ENCODE measurements around the gene RBBP8NL. TPM values are rescaled to one million over a fixed set of nuclear protein-coding genes. Genes with fewer than 3 reads are reported as not detected.

RBBP8NL gene
- total and polyA plus RNA-seq, 2 donors (not counting 1 experiment from before 2014, with no cell fraction given) = not detected

- Histone ChIP-seq H2AFZ (ENCODE audit: low read length) (no peak overlapping the region), H3K4me3 (replicated peaks in 1 of 4; ENCODE audit: control extremely low read depth in 1 of 4, insufficient read depth in 1 of 4, low read depth in 3 of 4, low read length in 4 of 4) (no peak overlapping the region), H3K4me2 (ENCODE audit: extremely low read depth, insufficient read depth, low read length) (no peak overlapping the region), H3K4me1 (ENCODE audit: control insufficient read depth, extremely low read depth, insufficient read depth, low read length) (peaks cover 5% of the 10 kb centered on the region), H3K36me3 (ENCODE audit: control insufficient read depth, insufficient read depth, low read length) (peaks cover 20% of the 10 kb centered on the region), H4K20me1 (ENCODE audit: control insufficient read depth, extremely low read depth, insufficient read depth, low read length) (no peaks in the 10 kb centered on the region), H3K9me3 (ENCODE audit: control insufficient read depth, insufficient read depth, low read depth, low read length) (no peaks in the 10 kb centered on the region), H3K27ac (ENCODE audit: insufficient read depth, low read length) (no peak overlapping the region), H3K27me3 (ENCODE audit: control insufficient read depth, insufficient read depth, low read length) (no peaks in the 10 kb centered on the region), H3K9ac (ENCODE audit: insufficient read depth, low read length) (no peak overlapping the region), H3K79me2 (ENCODE audit: control insufficient read depth, insufficient read depth, low read length) (peaks cover 26% of the 10 kb centered on the region)
- no peak for DNase-seq (ENCODE audit: low read depth in 2 of 2)
- TF ChIP-seq EZH2 (IDR thresholded peaks at IDR 0.05; ENCODE audit: low read length, missing control alignments) = no peak
- TF ChIP-seq CTCF (conservative IDR thresholded peaks at IDR 0.05 in 1 of 2, IDR thresholded peaks at IDR 0.05 in 1 of 2; ENCODE audit: low read depth in 1 of 2, low read length in 2 of 2) = no peak
These were observed 35.9 kb downstream of the RBBP8NL start for GRCh38 chr20:62391165-62392076.

GRCh38 chr20:62390317-62391164 is 36.8 kb downstream of the RBBP8NL start:
- no peak overlapping the region for H3K4me3 ChIP-seq (replicated peaks in 1 of 4; ENCODE audit: control extremely low read depth in 1 of 4, insufficient read depth in 1 of 4, low read depth in 3 of 4, low read length in 4 of 4)
- no peak overlapping the region for H3K9ac ChIP-seq (ENCODE audit: insufficient read depth, low read length)
- peaks cover 20% of the 10 kb centered on the region for H3K36me3 ChIP-seq (ENCODE audit: control insufficient read depth, insufficient read depth, low read length)
- TF ChIP-seq EZH2 (IDR thresholded peaks at IDR 0.05; ENCODE audit: low read length, missing control alignments) = no peak
- TF ChIP-seq CTCF (conservative IDR thresholded peaks at IDR 0.05 in 1 of 2, IDR thresholded peaks at IDR 0.05 in 1 of 2; ENCODE audit: low read depth in 1 of 2, low read length in 2 of 2) = no peak
- no peaks in the 10 kb centered on the region for H3K27me3 ChIP-seq (ENCODE audit: control insufficient read depth, insufficient read depth, low read length)
- no peak for DNase-seq (ENCODE audit: low read depth in 2 of 2)
- no peaks in the 10 kb centered on the region for H4K20me1 ChIP-seq (ENCODE audit: control insufficient read depth, extremely low read depth, insufficient read depth, low read length)
- no peak overlapping the region for H3K27ac ChIP-seq (ENCODE audit: insufficient read depth, low read length)
- H3K4me2 ChIP-seq (ENCODE audit: extremely low read depth, insufficient read depth, low read length) = no peak overlapping the region
- no peaks in the 10 kb centered on the region for H3K9me3 ChIP-seq (ENCODE audit: control insufficient read depth, insufficient read depth, low read depth, low read length)
- peaks cover 5% of the 10 kb centered on the region for H3K4me1 ChIP-seq (ENCODE audit: control insufficient read depth, extremely low read depth, insufficient read depth, low read length)
- no peak overlapping the region for H2AFZ ChIP-seq (ENCODE audit: low read length)
- peaks cover 33% of the 10 kb centered on the region for H3K79me2 ChIP-seq (ENCODE audit: control insufficient read depth, insufficient read depth, low read length)

- no peak for DNase-seq (ENCODE audit: low read depth in 2 of 2)
- Histone ChIP-seq H3K9ac (ENCODE audit: insufficient read depth, low read length) (no peak overlapping the region), H3K9me3 (ENCODE audit: control insufficient read depth, insufficient read depth, low read depth, low read length) (no peaks in the 10 kb centered on the region), H3K4me2 (ENCODE audit: extremely low read depth, insufficient read depth, low read length) (no peak overlapping the region), H3K27me3 (ENCODE audit: control insufficient read depth, insufficient read depth, low read length) (no peaks in the 10 kb centered on the region), H3K36me3 (ENCODE audit: control insufficient read depth, insufficient read depth, low read length) (peaks cover 20% of the 10 kb centered on the region), H3K79me2 (ENCODE audit: control insufficient read depth, insufficient read depth, low read length) (peaks cover 39% of the 10 kb centered on the region), H3K4me3 (replicated peaks in 1 of 4; ENCODE audit: control extremely low read depth in 1 of 4, insufficient read depth in 1 of 4, low read depth in 3 of 4, low read length in 4 of 4) (no peak overlapping the region), H3K27ac (ENCODE audit: insufficient read depth, low read length) (no peak overlapping the region), H4K20me1 (ENCODE audit: control insufficient read depth, extremely low read depth, insufficient read depth, low read length) (no peaks in the 10 kb centered on the region), H3K4me1 (ENCODE audit: control insufficient read depth, extremely low read depth, insufficient read depth, low read length) (peaks cover 9% of the 10 kb centered on the region), H2AFZ (ENCODE audit: low read length) (no peak overlapping the region)
- TF ChIP-seq EZH2 (IDR thresholded peaks at IDR 0.05; ENCODE audit: low read length, missing control alignments) (no peak), CTCF (conservative IDR thresholded peaks at IDR 0.05 in 1 of 2, IDR thresholded peaks at IDR 0.05 in 1 of 2; ENCODE audit: low read depth in 1 of 2, low read length in 2 of 2) (no peak)
These were observed 37.7 kb downstream of the RBBP8NL start for GRCh38 chr20:62389601-62390087.

All from fibroblast of lung (primary cell).